HG02938 (cell line): ENCODE results near the gene GPR157.
"Not testable (repeated sequence)": the region's sequence is repeated elsewhere in the genome, so short reads cannot be mapped to it uniquely, and the experiment has no call there.

ENCODE experiments used
- ATAC-seq: cut with Tn5 transposase; IDR thresholded peaks from one replicate; pipeline ENCODE4 v1.9.1; 2021; ENCODE audit warnings: mild to moderate bottlenecking, moderate library complexity; ENCODE audit not compliant: unreplicated experiment

GPR157 gene

DNA sequence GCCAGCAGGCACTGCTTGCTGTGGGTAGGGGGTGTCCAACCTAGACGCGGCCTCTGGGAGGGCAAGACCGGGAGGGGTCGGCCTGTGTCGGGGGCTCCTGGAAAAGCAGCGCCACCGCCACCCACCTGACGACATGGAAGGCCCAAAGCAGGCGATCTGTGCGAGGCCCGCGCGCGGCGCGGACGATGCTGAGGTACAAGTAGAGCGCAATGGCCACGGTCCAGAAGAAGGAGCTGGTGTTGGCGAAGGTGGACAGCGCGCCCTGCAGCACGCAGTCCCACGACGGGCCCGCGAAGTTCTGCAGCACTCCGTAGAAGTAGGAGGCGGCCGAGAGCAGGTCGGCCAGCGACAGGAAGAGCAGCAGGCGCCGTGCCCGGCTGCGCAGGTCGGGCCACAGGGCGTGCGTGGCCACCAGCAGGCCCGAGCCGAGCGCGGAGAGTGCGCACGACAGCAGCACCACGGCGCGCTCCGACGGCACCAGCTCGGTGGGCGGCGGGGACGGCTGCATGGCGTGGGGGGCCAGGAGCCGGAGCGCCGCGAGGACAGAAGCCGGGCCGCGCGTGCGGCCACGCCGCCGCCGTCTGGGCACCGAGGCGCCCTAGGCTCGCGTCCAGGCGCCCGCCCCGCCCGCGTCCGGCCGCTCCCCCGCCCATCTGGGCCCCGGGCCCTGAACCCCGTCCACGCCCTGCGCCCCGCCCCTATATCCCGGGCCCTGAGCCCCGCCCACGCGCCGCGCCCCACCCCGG lies at the start of gene GPR157:
Gene GPR157, minus strand, starts transcription at position 583 of the 746 bp plus-strand sequence. Its CDS starts 75 bp downstream, at position 508.
- peak; percentile 45 for ATAC-seq

DNA sequence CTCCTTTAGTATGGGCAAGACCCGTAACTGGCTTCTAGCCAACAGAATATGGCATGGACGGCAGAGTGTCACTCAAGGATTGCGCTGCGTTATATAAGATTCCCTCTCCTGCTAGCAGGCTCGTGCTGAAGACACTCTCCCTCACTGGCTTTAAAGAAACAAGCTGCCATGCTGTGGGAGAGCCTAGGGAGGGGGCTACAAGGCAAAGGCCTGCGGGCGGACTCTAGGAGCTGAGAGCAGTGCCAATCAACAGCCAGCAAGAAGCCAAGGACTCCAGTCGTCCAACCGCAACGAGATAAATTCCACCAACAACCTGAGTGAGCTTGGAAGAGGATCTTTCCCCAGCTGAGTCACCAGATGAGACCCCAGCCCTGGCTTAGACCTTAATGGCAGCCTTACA lies 45.9 kb upstream of the GPR157 start:
- no peak for ATAC-seq

DNA sequence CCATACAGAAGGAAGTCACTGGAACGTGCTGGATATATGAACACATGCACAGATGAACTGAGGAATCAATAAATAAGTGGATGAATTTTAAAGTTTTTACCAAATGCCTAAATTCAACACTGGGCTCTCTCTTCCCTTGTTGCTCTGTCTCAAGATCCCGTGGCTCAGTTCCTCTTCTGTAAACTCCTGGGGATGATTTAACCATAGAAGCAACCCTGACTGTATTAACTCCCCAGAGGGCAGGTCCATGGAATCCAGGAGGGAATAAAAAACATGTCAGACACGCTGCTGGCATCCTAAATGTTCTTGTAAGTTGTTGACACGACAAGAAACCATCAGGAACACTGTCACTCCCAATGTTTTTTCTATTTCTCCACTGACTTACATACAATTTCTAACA lies 45.3 kb upstream of the GPR157 start:
- no peak for ATAC-seq

GRCh38 chr1:9169601-9170137 lies 40.8 kb upstream of the GPR157 start:
- ATAC-seq: no peak

- no peak for ATAC-seq
These were observed 38.7 kb upstream of the GPR157 start for GRCh38 chr1:9167638-9168037.

- ATAC-seq: no peak
These were observed 37.7 kb upstream of the GPR157 start for GRCh38 chr1:9166289-9167235.

DNA sequence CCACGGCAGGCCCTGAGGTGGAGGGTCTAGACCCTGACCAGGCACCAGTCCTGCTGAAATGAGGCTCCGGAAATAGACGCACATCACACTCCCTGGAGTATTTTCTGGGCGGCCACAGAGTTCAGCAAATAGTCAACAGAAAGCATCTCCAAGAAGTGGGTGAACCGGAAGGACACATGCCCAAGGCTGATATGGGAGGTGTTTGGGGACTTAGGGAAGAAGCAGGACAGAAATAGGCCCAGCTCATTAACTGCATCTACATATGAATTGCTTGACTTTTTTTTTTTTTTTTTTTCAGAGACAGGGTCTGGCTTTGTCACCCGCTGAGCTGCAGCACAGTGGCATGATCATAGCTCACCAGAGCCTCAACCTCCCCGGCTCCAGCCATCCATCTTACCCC lies 36.5 kb upstream of the GPR157 start:
- no peak for ATAC-seq

DNA sequence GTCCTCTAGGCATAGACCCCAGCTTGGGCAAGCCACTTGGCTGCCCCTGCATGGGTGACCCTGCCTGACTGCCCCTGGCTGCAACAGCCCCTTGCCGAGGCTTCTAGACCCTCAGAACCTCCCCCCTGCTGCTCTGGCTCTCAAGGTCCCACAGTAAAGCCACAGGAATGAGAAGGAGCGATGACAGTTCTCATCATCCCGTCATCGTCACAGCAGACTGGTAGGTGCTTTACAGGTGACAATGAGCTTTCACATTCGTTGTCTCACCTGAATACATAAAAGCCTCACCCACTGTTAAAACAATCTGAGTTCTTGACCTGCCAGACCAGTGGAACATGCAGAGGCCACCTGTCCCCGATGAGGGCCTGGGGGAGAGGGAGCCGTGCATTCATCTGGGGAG lies 36.0 kb upstream of the GPR157 start:
- ATAC-seq: no peak

GRCh38 chr1:9164532-9164900 lies 35.6 kb upstream of the GPR157 start:
- no peak for ATAC-seq

GRCh38 chr1:9161963-9162362 lies 33.1 kb upstream of the GPR157 start:
- no peak for ATAC-seq

- ATAC-seq: no peak
These were observed 32.4 kb upstream of the GPR157 start for GRCh38 chr1:9161342-9161741.

GRCh38 chr1:9160079-9160717 lies 31.3 kb upstream of the GPR157 start:
- ATAC-seq: no peak

DNA sequence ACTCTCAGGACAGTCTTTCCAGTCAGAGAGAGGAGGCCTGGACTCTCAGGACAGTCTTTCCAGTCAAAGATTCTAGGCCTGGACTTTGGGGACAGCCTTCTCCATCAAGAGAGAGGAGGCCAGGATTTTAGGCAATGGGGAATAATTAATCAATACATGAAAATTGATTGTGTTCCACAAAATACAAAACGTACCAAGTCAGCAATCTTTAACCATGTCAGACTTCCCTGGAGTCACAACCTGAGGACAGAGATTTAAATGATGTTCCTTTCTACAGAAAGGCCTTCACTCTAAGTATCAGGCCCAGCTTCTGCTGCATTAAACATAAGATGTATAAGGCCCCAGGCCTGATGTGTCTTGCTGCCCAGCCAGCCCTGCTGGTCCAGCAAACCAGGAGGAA lies 27.0 kb upstream of the GPR157 start:
- no peak for ATAC-seq

DNA sequence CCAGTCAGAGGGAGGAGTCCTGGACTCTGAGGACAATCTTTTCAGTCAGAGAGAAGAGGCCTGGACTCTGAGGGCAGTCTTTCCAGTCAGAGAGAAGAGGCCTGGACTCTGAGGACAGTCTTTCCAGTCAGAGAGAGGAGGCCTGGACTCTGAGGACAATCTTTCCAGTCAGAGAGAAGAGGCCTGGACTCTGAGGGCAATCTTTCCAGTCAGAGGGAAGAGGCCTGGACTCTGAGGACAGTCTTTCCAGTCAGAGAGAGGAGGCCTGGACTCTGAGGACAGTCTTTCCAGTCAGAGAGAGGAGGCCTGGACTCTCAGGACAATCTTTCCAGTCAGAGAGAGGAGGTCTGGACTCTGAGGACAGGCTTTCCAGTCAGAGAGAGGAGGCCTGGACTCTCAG lies 26.5 kb upstream of the GPR157 start:
- not testable (repeated sequence) for ATAC-seq

DNA sequence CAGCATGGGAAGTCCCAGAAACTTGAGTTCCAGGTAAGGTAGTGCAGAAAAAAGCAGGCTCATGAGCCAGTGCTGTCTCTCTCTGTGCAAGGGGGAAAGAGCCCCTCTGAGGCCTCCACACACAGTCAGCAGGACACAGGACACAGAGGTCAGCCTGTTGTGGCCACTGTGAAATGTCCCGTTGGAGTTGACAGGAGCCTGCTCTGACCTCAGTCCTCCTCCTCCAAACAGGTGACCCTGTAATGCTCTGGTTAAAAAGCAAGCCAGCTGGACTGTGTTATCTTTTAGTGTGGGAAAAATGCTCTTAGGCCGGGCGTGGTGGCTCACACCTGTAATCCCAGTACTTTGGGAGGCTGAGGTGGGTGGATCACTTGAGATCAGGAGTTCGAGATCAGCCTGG lies 24.2 kb upstream of the GPR157 start:
- no peak for ATAC-seq

GRCh38 chr1:9152535-9152934 lies 23.6 kb upstream of the GPR157 start:
- ATAC-seq: no peak

- no peak for ATAC-seq
These were observed 22.5 kb upstream of the GPR157 start for GRCh38 chr1:9151328-9151860.

GRCh38 chr1:9150582-9151327 lies 21.9 kb upstream of the GPR157 start:
- no peak for ATAC-seq

- no peak for ATAC-seq
These were observed 21.1 kb upstream of the GPR157 start for GRCh38 chr1:9149837-9150581.

DNA sequence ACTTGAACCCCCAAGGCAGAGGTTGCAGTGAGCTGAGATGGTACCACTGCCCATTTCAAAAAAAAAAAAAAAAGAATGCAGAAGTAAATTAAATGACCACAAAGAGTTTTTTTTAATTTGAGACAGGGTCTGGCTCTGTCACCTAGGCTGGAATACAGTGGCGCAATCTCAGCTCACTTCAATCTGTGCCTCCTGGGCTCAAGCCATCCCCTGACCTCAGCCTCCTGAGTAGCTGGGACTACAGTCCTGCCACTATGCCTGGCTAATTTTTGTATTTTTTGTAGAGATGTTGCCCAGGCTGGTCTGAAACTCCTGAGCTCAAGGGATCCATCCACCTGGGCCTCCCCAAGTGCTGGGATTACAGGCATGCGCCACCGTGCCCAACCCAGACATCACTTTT lies 20.2 kb upstream of the GPR157 start:
- no peak for ATAC-seq
